WTC11 (cell line): ENCODE results near the gene PRDX6. TPM values are rescaled to one million over a fixed set of nuclear protein-coding genes. Genes with fewer than 3 reads are reported as not detected.

Experiments
- ATAC-seq: fragments of 200-7000 bp; cut with Tn5 transposase; 2 replicates; pipeline ENCODE4 v1.10.0; 2021; ENCODE audit warnings: mild to moderate bottlenecking, moderate library complexity
- CTCF ChIA-PET: fragments of 300-600 bp; sonication (Branson Sonifier 250); formaldehyde crosslinking; loops from one replicate; lab custom pipeline; 2021; ENCODE audit warnings: antibody characterized with exemption; lab: Charles Lee
- POLR2A ChIA-PET: fragments of 350-600 bp; sonication (Branson Sonifier 250); formaldehyde crosslinking; loops from one replicate; lab custom pipeline; 2021; ENCODE audit warnings: antibody characterized with exemption; lab: Charles Lee
- DNase-seq: peaks from one replicate; pipeline ENCODE4 v3.0.0; 2021; ENCODE audit warnings: low spot score
- H3K27ac Mint-ChIP-seq: 2 replicates; pipeline ENCODE4 v1.8.0; 2021; ENCODE audit warnings: mixed read lengths
- H3K27me3 Mint-ChIP-seq: 2 replicates; pipeline ENCODE4 v1.8.0; 2021; ENCODE audit warnings: low read depth, mild to moderate bottlenecking, moderate library complexity, mixed read lengths
- H3K36me3 Mint-ChIP-seq: 2 replicates; pipeline ENCODE4 v1.8.0; 2021; ENCODE audit warnings: mixed read lengths
- H3K4me1 Mint-ChIP-seq: 2 replicates; pipeline ENCODE4 v1.8.0; 2022; ENCODE audit warnings: mixed read lengths
- H3K4me3 Mint-ChIP-seq: 2 replicates; pipeline ENCODE4 v1.8.0; 2021; ENCODE audit warnings: mild to moderate bottlenecking, moderate library complexity, mixed read lengths
- H3K9me3 Mint-ChIP-seq: 2 replicates; pipeline ENCODE4 v1.8.0; 2021; ENCODE audit warnings: mixed read lengths
- ATF2 ChIP-seq: sonication (generic); formaldehyde crosslinking; IDR thresholded peaks from 2 replicates; pipeline ENCODE4 v1.8.1; 2022; ENCODE audit warnings: low read depth, missing genetic modification reagents, borderline replicate concordance
- ATF3 ChIP-seq: sonication (generic); formaldehyde crosslinking; conservative IDR thresholded peaks from 2 replicates; pipeline ENCODE4 v1.8.1; 2022; ENCODE audit warnings: mild to moderate bottlenecking, missing genetic modification reagents
- ATF6 ChIP-seq: sonication (generic); formaldehyde crosslinking; IDR thresholded peaks from 2 replicates; pipeline ENCODE4 v1.8.1; 2023; ENCODE audit warnings: mild to moderate bottlenecking, missing genetic modification reagents
- CREM ChIP-seq: sonication (generic); formaldehyde crosslinking; IDR thresholded peaks from 2 replicates; pipeline ENCODE4 v1.8.1; 2022; ENCODE audit warnings: mild to moderate bottlenecking, missing genetic modification reagents, moderate library complexity
- E2F4 ChIP-seq: sonication (generic); formaldehyde crosslinking; IDR thresholded peaks from 2 replicates; pipeline ENCODE4 v1.8.1; 2022; ENCODE audit warnings: low read depth, mild to moderate bottlenecking, moderate library complexity, missing genetic modification reagents, borderline replicate concordance
- ELF4 ChIP-seq: sonication (generic); formaldehyde crosslinking; IDR thresholded peaks from 2 replicates; pipeline ENCODE4 v1.8.1; 2022; ENCODE audit warnings: low read depth, mild to moderate bottlenecking, moderate library complexity, missing genetic modification reagents
- ERG ChIP-seq: fragments of 250-450 bp; sonication (Bioruptor Pico); IDR thresholded peaks from 2 replicates; pipeline ENCODE4 v1.8.0; 2021; ENCODE audit warnings: mild to moderate bottlenecking
- FOXK1 ChIP-seq: sonication (generic); formaldehyde crosslinking; IDR thresholded peaks from 2 replicates; pipeline ENCODE4 v1.8.0; 2022; ENCODE audit warnings: mild to moderate bottlenecking, moderate library complexity, missing genetic modification reagents
- FOXP4 ChIP-seq: sonication (generic); formaldehyde crosslinking; IDR thresholded peaks from 2 replicates; pipeline ENCODE4 v1.8.0; 2022; ENCODE audit warnings: mild to moderate bottlenecking, missing genetic modification reagents
- GRHL2 ChIP-seq: fragments of 250-450 bp; sonication (Bioruptor Pico); IDR thresholded peaks from 2 replicates; pipeline ENCODE4 v1.8.0; 2022; ENCODE audit warnings: mild to moderate bottlenecking, moderate library complexity; ENCODE audit not compliant: insufficient replicate concordance, severe bottlenecking
- HMGA2 ChIP-seq: fragments of 250-450 bp; sonication (Bioruptor Pico); IDR thresholded peaks from 2 replicates; pipeline ENCODE4 v1.4.0; 2021; ENCODE audit warnings: mild to moderate bottlenecking, moderate library complexity
- JUN ChIP-seq: sonication (generic); formaldehyde crosslinking; IDR thresholded peaks from 2 replicates; pipeline ENCODE4 v1.8.0; 2023; ENCODE audit warnings: mild to moderate bottlenecking, missing genetic modification reagents
- NR2C2 ChIP-seq: sonication (generic); formaldehyde crosslinking; IDR thresholded peaks from 2 replicates; pipeline ENCODE4 v1.8.0; 2022; ENCODE audit warnings: mild to moderate bottlenecking, missing genetic modification reagents
- PRRX2 ChIP-seq: fragments of 250-450 bp; sonication (Bioruptor Pico); IDR thresholded peaks from 2 replicates; pipeline ENCODE4 v1.8.0; 2021; ENCODE audit warnings: mild to moderate bottlenecking
- RORB ChIP-seq: fragments of 250-450 bp; sonication (Bioruptor Pico); IDR thresholded peaks from 2 replicates; pipeline ENCODE4 v1.9.0; 2021; ENCODE audit warnings: mild to moderate bottlenecking
- SMAD4 ChIP-seq: sonication (generic); formaldehyde crosslinking; IDR thresholded peaks from 2 replicates; pipeline ENCODE4 v1.8.0; 2022; ENCODE audit warnings: mild to moderate bottlenecking, missing genetic modification reagents
- SP1 ChIP-seq: sonication (generic); formaldehyde crosslinking; conservative IDR thresholded peaks from 2 replicates; pipeline ENCODE4 v1.8.1; 2022; ENCODE audit warnings: missing genetic modification reagents
- TP53 ChIP-seq: sonication (generic); formaldehyde crosslinking; IDR thresholded peaks from 2 replicates; pipeline ENCODE4 v1.8.1; 2023; ENCODE audit warnings: mild to moderate bottlenecking, missing genetic modification reagents
- ZBTB21 ChIP-seq: sonication (generic); formaldehyde crosslinking; IDR thresholded peaks from 2 replicates; pipeline ENCODE4 v1.8.1; 2023; ENCODE audit warnings: mild to moderate bottlenecking, missing genetic modification reagents, borderline replicate concordance
- ZNF121 ChIP-seq: sonication (generic); formaldehyde crosslinking; IDR thresholded peaks from 2 replicates; pipeline ENCODE4 v1.8.0; 2023; ENCODE audit warnings: missing genetic modification reagents
- ZNF263 ChIP-seq: sonication (generic); formaldehyde crosslinking; IDR thresholded peaks from 2 replicates; pipeline ENCODE4 v1.8.1; 2022; ENCODE audit warnings: low read depth, mild to moderate bottlenecking, moderate library complexity, missing genetic modification reagents
- total RNA-seq: library from RNA; stranded (reverse); gene quantifications from 3 replicates; pipeline ENCODE4 v1.2.3, GENCODE V29; 2021

Gene PRDX6
- total RNA-seq, 1 experiment from 2014 or later = 538 TPM

GRCh38 chr1:173433751-173434326 lies 43.3 kb upstream of the PRDX6 start (continued):
- TF ChIP-seq ATF3 (no peak), ZBTB21 (CRISPR knock-in tag) (no peak), TP53 (CRISPR knock-in tag) (no peak), E2F4 (CRISPR knock-in tag) (no peak), FOXK1 (no peak), ELF4 (CRISPR knock-in tag) (no peak), HMGA2 (no peak), RORB (CRISPR knock-in tag) (no peak), ATF6 (CRISPR knock-in tag) (no peak), PRRX2 (no peak), SMAD4 (CRISPR knock-in tag) (no peak)

GRCh38 chr1:173436841-173437428 lies 40.2 kb upstream of the PRDX6 start:
- ChIA-PET CTCF (no interaction called here), POLR2A (no interaction called here)
- peaks cover 18% of the 10 kb centered on the region for H3K36me3 Mint-ChIP-seq
- H3K9me3 Mint-ChIP-seq = no peaks in the 10 kb centered on the region
- no peak for TF ChIP-seq RORB (CRISPR knock-in tag)
- no peak for TF ChIP-seq GRHL2
- no peak for TF ChIP-seq E2F4 (CRISPR knock-in tag)
- TF ChIP-seq ERG (CRISPR knock-in tag) = no peak
- no peak for TF ChIP-seq JUN (CRISPR knock-in tag)
- TF ChIP-seq ZNF263 (CRISPR knock-in tag) = no peak
- no peak for TF ChIP-seq FOXP4 (CRISPR knock-in tag)
- no peak for TF ChIP-seq SP1 (CRISPR knock-in tag)
- no peak for TF ChIP-seq NR2C2 (CRISPR knock-in tag)
- TF ChIP-seq ATF6 (CRISPR knock-in tag) = no peak
- TF ChIP-seq CREM (CRISPR knock-in tag) = no peak
- no peak for TF ChIP-seq PRRX2
- TF ChIP-seq ATF2 (CRISPR knock-in tag) = no peak
- no peak for TF ChIP-seq ZNF121 (CRISPR knock-in tag)
- TF ChIP-seq TP53 (CRISPR knock-in tag) = no peak
- no peaks in the 10 kb centered on the region for H3K27me3 Mint-ChIP-seq
- no peak for ATAC-seq
- H3K27ac Mint-ChIP-seq = no peak overlapping the region
- H3K4me3 Mint-ChIP-seq = no peak overlapping the region
- DNase-seq = no peak
- peaks cover 28% of the 10 kb centered on the region for H3K4me1 Mint-ChIP-seq
